Tibial nerve (tissue), 4 donors: Measurements from ENCODE around the gene CD164L2. TPM values are rescaled to one million over a fixed set of nuclear protein-coding genes. Genes with fewer than 3 reads are reported as not detected.

Experiments
- DNase-seq, 2 donors: peaks; one replicate each; pipeline ENCODE4 v3.0.0-alpha.2; 2019; ENCODE audit warnings: low spot score in 2 of 2
- H3K27ac ChIP-seq, 4 donors: fragments of 200-600 bp; sonication (generic) in 3 of 4; one replicate each; pipeline ENCODE4 v1.5.1; 2017 to 2019; ENCODE audit warnings: mild to moderate bottlenecking in 1 of 4
- H3K27me3 ChIP-seq, 2 donors: fragments of 200-600 bp; sonication (generic) in 1 of 2; one replicate each; pipeline versions ENCODE4 v1.5.1 to v1.6.0; 2017 to 2019
- H3K36me3 ChIP-seq, 3 donors: fragments of 200-600 bp; sonication (generic); one replicate each; pipeline ENCODE4 v1.5.1; 2018 to 2019
- H3K4me1 ChIP-seq, 4 donors: fragments of 200-600 bp; sonication (generic) in 3 of 4; one replicate each; pipeline ENCODE4 v1.5.1; 2017 to 2019
- H3K4me3 ChIP-seq, 4 donors: fragments of 200-600 bp; sonication (generic) in 3 of 4; one replicate each; pipeline ENCODE4 v1.5.1; 2017 to 2019; ENCODE audit warnings: mild to moderate bottlenecking in 1 of 4, moderate library complexity in 1 of 4
- H3K9me3 ChIP-seq, 4 donors: fragments of 200-600 bp; sonication (generic) in 3 of 4; one replicate each; pipeline ENCODE4 v1.5.1; 2017 to 2019
- CTCF ChIP-seq, 5 experiments: fragments of 200-600 bp in 3 of 5; fragments of 450-650 bp in 2 of 5; sonication (generic) in 3 of 5; IDR thresholded peaks; one replicate each; pipeline ENCODE4 v1.5.1; 2016 to 2019; ENCODE audit warnings: antibody characterized with exemption in 5 of 5, mild to moderate bottlenecking in 3 of 5, moderate library complexity in 2 of 5
- EP300 ChIP-seq, 2 donors: sonication (generic); formaldehyde crosslinking; IDR thresholded peaks; one replicate each; pipeline ENCODE4 v1.6.1; 2017; ENCODE audit warnings: antibody characterized with exemption in 2 of 2, mild to moderate bottlenecking in 1 of 2
- POLR2A ChIP-seq, 2 donors: fragments of 450-650 bp; IDR thresholded peaks; one replicate each; pipeline ENCODE4 v1.6.1; 2017; ENCODE audit warnings: antibody characterized with exemption in 2 of 2, mild to moderate bottlenecking in 2 of 2, moderate library complexity in 2 of 2
- WGBS, 2 donors: methylation state at CpG; one replicate each; pipeline ENCODE4 v1.1.5; 2018; 5-methylcytosine and 5-hydroxymethylcytosine counted together
- total RNA-seq, 4 donors: library from RNA; depleted of rRNA; stranded (reverse); fragments of >200 nt; gene quantifications; one replicate each; pipeline ENCODE4 v1.1.0, GENCODE V29; 2016

CD164L2 gene
- total RNA-seq, 4 donors from 2014 or later = not detected

- Histone ChIP-seq H3K4me3 (no peak overlapping the region), H3K4me1 (peaks cover 0 to 60% (median 16%) of the 10 kb centered on the region in 4 donors)
- 64 to 72% methylated on average over 6 to 7 of the region's 7 CpGs for WGBS, 2 donors
Measured at GRCh38 chr1:27397749-27398148, 14.6 kb upstream of the CD164L2 start.

GRCh38 chr1:27397110-27397509 is 14.0 kb upstream of the CD164L2 start:
- 76 to 79% methylated on average over 3 of the region's 3 CpGs for WGBS, 2 donors
- H3K27ac ChIP-seq = no peak overlapping the region
- TF ChIP-seq POLR2A (IDR thresholded peaks at IDR 0.05) = no peak
- TF ChIP-seq CTCF (IDR thresholded peaks at IDR 0.05) = no peak
- TF ChIP-seq EP300 (IDR thresholded peaks at IDR 0.05) = no peak
- no peak for DNase-seq
- no peak overlapping the region for H3K4me3 ChIP-seq
- no peaks in the 10 kb centered on the region for H3K27me3 ChIP-seq
- no peaks in the 10 kb centered on the region for H3K9me3 ChIP-seq
- no peaks in the 10 kb centered on the region for H3K36me3 ChIP-seq
- H3K4me1 ChIP-seq = peaks cover 0 to 60% (median 15%) of the 10 kb centered on the region in 4 donors

More at GRCh38 chr1:27397749-27398148, 14.6 kb upstream of the CD164L2 start:
- no peak for DNase-seq
- no peaks in the 10 kb centered on the region for H3K9me3 ChIP-seq
- TF ChIP-seq EP300 (IDR thresholded peaks at IDR 0.05) (no peak), CTCF (IDR thresholded peaks at IDR 0.05) (no peak), POLR2A (IDR thresholded peaks at IDR 0.05) (no peak)
- no peak overlapping the region for H3K27ac ChIP-seq
- H3K27me3 ChIP-seq = no peaks in the 10 kb centered on the region
- H3K36me3 ChIP-seq = no peaks in the 10 kb centered on the region

GRCh38 chr1:27395441-27396195 is 12.5 kb upstream of the CD164L2 start:
- WGBS, 2 donors = 5 to 9% methylated on average over 10 of the region's 10 CpGs
- H3K4me1 ChIP-seq = peaks cover 0 to 57% (median 21%) of the 10 kb centered on the region in 4 donors
- DNase-seq = peak; percentile 67 to 77

GRCh38 chr1:27394925-27395324 is 11.8 kb upstream of the CD164L2 start:
- DNase-seq = no peak
- no peaks in the 10 kb centered on the region for H3K27me3 ChIP-seq
- no peaks in the 10 kb centered on the region for H3K36me3 ChIP-seq
- H3K4me1 ChIP-seq = peaks cover 0 to 51% (median 21%) of the 10 kb centered on the region in 4 donors
- no peak overlapping the region for H3K4me3 ChIP-seq
- no peaks in the 10 kb centered on the region for H3K9me3 ChIP-seq
- no peak overlapping the region for H3K27ac ChIP-seq
- 53 to 74% methylated on average over 1 of the region's 1 CpG for WGBS, 2 donors
- no peak for TF ChIP-seq CTCF (IDR thresholded peaks at IDR 0.05)
- TF ChIP-seq EP300 (IDR thresholded peaks at IDR 0.05) = no peak
- TF ChIP-seq POLR2A (IDR thresholded peaks at IDR 0.05) = no peak

More at GRCh38 chr1:27395441-27396195, 12.5 kb upstream of the CD164L2 start:
- Histone ChIP-seq H3K27ac (no peak overlapping the region), H3K9me3 (no peaks in the 10 kb centered on the region), H3K4me3 (no peak overlapping the region), H3K27me3 (no peaks in the 10 kb centered on the region), H3K36me3 (no peaks in the 10 kb centered on the region)
- TF ChIP-seq CTCF (IDR thresholded peaks at IDR 0.05) (peak; percentile 91 to 98 (median 96)), POLR2A (IDR thresholded peaks at IDR 0.05) (no peak)

GRCh38 chr1:27394282-27394658 is 11.1 kb upstream of the CD164L2 start:
- DNase-seq = no peak
- Histone ChIP-seq H3K27ac (no peak overlapping the region), H3K4me1 (peaks cover 0 to 44% (median 18%) of the 10 kb centered on the region in 4 donors), H3K4me3 (no peak overlapping the region), H3K27me3 (no peaks in the 10 kb centered on the region), H3K36me3 (no peaks in the 10 kb centered on the region), H3K9me3 (no peaks in the 10 kb centered on the region)
- TF ChIP-seq POLR2A (IDR thresholded peaks at IDR 0.05) (no peak), EP300 (IDR thresholded peaks at IDR 0.05) (no peak), CTCF (IDR thresholded peaks at IDR 0.05) (no peak)
- WGBS, 2 donors = 96% methylated on average over 9 of the region's 9 CpGs
